ENCODE results near the gene IGSF23.
A peak's percentile ranks its signal among the peaks of the same experiment; 100 is the strongest.

IGSF23 gene, protein sequence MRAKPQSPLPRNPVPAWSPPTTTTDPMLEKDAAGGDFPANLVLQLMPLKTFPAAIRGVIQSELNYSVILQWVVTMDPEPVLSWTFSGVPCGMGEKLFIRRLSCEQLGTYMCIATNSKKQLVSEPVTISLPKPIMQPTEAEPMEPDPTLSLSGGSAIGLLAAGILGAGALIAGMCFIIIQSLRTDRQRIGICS

DNA sequence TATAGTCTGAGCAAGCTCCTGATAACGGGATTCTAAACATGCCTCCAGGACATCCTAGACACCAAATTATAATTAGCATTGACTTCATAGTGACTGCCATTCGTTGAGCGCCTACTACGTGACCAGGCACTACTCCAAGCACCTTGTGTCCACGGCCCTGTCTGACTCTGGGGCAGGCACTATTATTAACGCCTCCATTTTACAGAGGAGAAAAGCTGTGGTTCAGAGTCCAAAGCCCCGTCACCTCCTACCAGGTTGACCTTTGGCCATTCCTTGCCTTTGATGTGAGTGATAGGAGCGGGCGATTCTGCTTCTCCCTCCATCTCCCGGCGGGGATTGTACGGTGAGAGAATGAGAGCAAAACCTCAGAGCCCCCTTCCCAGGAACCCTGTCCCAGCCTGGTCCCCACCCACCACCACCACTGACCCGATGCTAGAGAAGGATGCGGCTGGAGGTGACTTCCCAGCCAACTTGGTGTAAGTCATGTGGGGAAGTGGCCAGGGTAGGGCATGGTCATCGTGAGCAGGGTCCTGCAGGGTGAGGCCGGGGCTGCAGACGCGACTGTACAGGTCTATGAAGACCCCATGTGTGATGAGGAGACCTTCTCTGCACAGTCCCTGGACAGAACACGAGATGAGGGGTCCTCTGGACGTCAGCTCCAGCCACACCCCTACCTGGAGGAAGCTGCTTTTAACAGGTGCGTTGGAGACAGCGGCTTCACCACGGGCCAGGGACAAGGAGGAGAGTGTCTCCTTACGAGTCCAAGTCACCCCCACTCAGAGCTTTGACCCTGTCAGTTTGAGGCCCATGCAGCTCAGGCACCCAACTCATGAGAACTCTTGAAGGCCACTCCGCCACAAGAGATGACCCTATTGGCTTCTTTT, at the start of gene IGSF23:
Gene IGSF23, plus strand, starts transcription at position 269 of the 884 bp plus-strand sequence. Its CDS starts 83 bp downstream, at position 352.
- no peak for DNase-seq

DNA sequence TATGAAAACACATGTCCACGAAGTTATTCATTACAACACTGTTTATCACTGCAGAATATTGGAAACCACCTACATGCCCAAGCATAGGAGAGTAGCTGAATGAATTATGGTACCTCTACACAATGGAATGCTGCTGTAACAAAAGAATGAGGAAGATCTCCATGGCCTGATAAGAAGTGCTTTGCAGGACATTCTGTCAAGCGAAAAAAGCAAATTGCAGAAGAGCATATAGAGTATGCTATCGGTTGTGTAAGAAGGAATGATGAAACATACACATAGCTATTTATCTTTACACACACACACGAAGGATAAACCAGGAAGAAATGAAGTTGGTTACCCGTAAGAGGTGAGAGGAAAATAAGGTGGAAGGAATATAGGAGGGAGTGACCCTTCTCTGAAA, 46.4 kb upstream of the IGSF23 start:
- DNase-seq = no peak

DNA sequence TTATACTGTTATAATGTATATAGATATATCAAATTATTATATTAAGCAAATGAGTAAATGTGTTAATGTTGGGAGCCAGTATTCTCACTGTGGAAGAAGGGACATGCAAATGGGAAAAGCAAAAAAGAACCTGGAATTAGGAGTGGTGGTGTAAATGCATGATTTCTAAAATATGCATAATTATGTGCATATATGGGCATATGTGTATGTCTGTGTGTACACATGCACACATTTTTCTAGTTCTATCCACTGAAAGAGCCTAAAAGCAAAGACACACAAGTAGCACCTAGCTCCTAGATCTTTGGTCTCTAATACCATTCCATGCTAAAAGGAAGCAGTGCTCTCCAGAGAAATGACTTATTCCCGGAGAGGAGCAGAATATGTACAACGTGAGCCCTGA, 45.6 kb upstream of the IGSF23 start:
- no peak for DNase-seq

DNA sequence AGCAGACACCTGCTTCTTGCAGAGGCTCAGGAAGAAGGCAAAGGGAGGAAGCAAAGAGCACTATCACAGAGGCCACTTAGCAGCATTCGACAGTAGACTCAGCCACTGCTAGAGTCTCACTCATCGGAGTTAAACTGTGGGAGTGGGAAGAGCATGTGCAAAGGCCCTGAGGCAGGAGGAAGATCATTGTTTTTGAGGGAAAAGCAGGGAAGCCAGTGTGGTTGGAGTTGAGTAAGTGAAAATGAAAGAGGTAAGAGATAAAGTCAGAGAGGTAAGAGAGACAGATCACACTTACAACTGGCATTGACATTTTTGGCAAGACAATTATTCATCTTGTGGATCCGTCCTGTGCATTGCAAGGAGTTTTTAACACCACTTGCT, 42.8 kb upstream of the IGSF23 start:
- no peak for DNase-seq

DNA sequence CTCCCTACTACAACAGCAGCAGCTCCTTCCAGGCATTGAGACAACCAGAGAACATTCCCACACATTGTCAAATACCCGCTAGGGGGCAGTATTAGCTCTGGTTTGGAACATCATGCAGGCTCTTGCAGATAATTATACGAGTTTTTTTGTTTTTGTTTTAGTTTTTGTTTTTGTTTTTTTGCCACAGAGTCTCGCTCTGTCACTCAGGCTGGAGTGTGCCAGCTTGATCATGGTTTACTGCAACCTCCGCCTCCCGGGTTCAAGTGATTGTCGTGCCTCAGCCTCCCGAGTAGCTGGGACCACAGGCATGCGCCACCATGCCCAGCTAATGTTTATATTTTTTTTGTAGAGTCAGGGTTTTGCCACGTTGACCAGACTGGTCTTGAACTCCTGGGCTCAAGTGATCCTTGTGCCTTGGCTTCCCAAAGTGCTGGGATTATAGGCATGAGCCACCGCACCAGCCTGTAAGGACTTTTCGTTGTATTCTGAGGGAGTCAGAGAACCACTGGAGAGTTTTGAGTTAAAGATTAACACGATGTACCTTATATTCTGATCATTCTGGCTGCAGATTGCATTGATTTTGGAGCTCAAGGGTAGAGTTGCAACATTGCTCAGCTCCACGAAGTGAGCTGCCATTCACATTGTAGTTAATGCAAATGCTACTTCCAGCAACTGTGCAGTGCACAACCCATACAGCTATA, 42.2 kb upstream of the IGSF23 start:
- peak; percentile 82 for DNase-seq

DNA sequence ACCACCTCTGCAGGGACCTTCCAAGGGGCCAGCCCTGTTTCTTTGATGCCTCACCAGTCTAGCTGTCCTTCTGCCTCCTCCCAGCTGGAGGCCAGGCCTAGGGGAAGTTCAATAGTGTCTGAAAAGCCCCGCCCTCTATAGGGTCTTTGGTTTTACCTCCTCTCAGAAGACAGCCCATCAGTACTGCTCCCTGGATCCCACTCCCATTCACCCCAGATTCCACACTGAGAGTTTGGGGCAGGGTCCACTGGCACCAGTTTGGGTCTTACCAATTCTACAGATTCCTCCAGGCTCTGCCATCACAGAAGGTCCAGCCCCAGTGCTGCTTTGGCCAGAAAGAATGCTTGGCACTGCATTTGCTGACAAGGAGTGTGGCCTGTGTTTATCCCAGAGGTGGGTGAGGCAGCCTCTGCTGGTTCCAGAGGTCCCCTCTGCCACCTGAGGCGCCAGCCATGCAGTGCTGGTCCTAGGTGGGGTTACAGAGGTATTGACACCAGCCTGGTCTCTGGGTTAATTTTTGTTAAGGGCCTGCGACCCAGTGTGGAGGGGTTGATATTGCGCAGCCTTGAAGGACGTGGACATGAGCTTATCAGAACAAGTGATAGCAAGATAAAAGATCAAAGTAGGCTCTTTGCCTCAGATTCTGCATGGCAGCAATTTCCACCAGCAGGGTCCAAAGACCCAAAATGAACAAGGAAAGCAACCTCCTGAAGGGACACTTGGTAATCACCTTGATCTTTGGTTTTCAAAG, 41.4 kb upstream of the IGSF23 start:
- DNase-seq = peak; percentile 47

DNA sequence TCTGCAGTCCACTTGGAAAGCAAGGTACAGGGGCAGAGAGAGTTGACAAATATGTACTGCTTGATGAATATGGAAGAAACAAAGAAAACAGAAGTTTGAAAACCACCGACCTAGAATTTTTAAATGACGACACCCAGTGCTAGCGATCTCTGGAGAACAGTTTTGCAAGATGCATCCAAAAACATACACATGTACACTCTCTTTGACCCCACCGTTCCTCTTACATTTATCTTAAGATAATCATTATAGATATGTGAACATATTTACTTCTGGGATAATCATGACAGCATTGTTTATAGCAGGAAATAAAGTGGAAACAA, 40.8 kb upstream of the IGSF23 start:
- DNase-seq = peak; percentile 40

DNA sequence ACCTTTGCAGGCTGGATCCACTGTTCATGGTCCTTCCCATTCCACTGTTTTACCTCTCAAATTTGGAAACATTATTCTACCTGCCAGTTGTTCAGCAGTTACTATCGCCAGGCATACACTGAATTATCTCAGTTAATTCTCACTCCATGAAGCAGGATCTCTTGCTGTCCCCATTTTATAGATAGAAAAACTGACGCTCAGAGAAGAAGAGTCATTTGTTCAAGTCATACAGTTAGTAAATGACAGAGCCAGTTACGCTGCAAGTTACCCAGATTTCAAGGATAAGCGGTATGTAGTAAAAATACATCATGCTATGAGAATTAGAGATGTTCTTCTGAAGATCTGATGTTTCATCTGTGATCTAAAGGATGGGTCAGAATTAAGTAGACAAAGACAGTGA, 40.2 kb upstream of the IGSF23 start:
- no peak for DNase-seq

DNA sequence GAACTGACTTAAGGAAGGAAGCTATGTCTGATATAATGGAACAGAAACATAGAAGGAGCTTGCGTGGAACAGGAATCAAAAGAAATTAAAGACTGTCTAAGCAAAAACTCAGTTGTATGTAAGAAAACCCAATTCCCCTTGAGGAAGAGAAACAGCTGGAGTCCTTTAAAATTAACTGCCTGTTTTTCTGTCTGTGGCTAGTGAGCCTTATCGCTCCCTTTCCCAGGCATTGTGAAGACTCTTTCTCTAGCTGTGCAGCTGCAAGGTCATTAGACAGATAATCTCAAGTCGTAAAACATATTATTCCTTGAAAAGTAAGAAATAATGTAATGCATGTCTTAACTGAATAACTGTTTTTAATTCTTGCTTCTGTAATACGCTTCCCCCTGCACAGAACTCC, 39.7 kb upstream of the IGSF23 start:
- DNase-seq = peak; percentile 7

DNA sequence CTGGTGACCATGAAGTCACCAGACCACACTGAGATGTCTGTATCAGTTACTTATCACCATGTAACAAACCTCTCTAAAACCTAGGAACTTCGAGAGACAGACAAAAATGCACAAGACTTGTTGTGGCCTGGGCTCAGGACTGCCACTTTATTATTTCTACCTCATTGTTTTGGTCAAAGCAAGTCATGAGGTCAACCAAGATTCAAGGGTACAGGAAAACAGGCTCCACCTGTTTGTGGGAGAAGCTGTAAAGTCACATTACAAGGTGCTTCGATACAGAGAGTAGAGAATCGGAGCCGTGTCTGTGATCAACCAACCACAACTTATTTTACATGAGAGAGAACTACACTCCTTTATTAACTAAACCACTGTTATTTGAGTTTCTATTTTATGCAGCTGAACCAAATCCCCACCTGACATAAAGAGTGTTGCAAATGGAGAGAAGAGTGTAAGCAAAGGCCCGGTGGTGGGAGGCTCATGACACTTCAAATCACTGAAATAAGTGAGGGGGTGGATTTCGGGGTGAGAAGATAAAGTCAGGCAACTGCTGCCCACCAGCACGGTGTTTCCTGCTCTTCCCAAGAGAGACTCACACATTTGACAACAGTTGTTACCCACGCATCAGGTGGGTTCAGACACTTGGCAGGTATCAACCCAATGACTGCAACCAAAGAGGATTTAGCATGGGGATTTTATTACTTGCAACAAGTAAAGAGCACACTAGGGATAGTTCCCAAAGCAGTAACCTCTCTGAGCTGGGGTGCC, 39.0 kb upstream of the IGSF23 start:
- DNase-seq = peak; percentile 32

DNA sequence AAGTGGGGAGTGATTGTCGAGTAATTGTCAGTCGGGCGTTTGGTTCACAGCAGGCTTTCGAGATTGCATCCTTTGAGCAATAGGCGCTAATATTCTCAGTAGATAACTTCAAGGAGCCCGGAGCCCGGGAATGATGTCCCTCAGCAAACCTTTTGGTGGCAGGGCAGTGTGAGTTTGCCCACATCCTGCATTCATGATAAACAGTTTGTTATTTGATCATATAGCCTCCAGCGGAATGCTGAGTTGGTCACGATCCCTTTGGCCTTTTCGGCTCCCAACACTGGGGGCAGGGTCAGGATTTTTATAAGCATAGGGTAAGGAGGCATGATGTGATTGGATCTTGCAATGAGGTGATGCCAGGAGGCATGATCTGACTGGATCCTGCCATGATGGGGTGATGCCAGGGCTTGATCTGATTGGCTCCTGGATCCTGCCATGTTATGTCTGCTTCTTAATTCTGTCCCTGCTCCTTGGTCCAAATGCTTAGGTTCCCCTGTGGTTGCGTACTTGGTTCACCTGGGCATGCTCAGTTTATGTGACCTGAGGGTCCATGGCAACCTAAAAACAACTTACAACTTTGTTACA, 38.2 kb upstream of the IGSF23 start:
- DNase-seq = peak; percentile 37

DNA sequence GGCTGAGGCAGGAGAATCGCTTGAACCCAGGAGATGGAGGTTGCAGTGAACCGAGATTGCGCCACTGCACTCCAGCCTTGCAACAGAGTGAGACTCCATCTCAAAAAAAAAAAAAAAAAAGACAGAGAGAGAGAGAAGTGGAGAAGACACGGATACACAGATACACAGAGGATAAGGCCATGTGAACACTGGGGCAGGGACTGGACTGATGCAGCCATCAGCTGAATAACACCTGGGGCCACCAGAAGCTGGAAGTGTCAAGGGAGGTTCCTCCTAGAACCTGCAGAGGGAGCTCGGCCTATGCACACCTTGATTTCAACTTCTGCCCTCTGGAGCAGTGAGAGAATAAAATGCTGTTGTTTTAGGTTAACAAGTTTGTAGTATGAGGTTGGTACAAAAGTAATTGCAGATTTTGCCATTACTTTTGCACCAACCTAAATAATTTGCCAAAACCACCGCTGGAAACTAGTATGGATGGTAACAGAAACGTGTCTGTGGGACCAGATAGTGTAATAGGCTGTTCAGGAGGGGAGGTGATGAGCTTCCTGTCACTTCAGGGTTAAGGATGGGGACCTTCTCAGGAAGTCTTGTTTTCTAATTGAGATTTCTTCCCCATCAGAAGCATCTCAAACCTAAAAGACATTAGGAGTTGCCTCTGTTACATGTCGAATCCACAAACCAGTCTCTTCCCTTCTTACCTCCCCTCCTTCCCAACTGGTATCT, 36.4 kb upstream of the IGSF23 start:
- peak; percentile 66 for DNase-seq

DNA sequence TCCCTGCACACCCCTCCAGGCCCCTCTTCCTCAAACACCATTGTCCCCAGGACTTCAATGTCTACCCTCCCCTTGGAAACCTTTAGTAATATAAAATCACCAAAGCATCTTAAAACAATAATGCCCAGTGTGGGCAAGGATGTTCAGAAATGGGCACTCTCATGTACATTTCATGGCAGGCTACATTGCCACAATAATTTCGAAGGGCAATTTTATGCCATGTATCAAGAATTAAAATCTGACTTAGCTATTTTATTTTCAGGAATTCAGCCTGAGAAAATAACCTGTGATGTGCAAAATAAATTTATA, 35.8 kb upstream of the IGSF23 start:
- peak; percentile 3 for DNase-seq

DNA sequence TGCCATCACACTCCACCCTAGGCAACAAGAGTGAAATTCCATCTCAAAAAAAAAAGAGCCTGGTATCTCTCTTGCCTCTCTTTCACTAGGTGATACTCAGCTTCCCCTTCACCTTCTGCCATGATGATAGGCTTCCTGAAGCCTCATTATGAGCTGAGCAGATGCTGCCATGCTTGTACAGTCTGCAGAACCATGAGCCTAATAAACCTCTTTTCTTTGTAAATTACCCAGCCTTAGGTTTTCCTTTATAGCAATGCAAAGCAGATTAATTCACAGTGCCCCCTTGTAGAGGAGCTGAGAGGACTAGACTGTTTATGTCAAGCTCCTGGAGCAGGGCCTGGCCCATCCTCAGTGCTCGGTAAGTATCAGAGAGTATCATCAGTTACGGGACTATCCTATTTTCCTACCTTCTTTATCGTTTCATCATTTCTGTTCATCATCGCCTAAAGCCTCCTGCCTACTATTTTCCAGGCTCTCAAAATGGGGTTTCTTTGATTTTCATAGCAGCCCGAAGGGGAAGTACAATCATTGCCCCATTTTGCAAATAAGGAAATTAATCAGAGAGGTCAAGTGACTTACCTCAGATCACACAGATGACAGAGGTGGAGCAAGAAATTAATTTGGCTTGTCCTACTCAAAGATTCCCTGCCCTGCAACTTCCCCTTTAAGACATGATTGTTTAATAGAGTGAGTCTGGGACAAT, 33.5 kb upstream of the IGSF23 start:
- DNase-seq = peak; percentile 19

DNA sequence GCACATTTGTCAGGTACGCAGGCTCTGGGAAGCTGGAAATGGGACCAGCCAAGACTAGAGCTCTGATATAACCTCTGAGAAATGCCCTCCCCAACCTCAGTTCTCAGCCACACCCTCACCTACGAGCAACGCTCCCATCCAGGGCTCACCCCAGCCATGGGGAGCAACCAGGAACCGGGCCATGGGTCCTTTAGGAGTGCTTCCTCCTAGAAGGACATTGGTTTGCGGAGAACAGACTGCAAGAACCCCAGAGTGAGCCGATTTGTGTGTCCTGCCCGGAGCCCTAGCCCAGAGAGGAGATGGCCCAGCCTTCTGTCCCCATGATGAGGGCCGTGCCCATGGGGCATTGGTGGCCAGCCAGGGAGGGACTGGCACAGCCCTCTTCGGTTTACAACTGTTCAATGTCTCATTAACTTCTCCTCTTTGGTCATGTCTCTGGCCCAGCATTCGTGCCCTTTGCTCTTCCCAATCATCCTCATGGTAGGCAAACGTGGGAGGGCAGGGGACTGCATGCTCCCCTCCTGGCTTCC, 32.9 kb upstream of the IGSF23 start:
- peak; percentile 25 for DNase-seq

DNA sequence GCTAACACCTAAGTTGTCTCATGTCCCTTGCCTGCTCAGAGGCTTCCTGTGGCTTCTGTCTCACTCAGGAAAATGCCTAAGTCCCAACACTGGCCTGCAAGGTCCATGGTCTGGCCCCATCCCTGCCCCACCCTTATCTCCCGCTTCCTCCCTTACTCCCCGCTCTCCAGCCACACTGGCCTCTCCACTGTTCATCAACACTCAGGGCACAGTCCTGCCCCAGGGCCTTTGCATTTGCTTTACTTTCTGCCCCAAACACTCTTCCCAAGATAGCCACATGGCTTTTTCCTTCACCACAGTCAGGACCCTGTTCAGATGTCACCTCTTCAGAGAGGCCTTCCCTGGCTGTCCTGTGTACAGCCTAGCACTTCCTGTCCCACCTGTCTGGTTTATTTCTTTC, 32.1 kb upstream of the IGSF23 start:
- DNase-seq = peak; percentile 45

DNA sequence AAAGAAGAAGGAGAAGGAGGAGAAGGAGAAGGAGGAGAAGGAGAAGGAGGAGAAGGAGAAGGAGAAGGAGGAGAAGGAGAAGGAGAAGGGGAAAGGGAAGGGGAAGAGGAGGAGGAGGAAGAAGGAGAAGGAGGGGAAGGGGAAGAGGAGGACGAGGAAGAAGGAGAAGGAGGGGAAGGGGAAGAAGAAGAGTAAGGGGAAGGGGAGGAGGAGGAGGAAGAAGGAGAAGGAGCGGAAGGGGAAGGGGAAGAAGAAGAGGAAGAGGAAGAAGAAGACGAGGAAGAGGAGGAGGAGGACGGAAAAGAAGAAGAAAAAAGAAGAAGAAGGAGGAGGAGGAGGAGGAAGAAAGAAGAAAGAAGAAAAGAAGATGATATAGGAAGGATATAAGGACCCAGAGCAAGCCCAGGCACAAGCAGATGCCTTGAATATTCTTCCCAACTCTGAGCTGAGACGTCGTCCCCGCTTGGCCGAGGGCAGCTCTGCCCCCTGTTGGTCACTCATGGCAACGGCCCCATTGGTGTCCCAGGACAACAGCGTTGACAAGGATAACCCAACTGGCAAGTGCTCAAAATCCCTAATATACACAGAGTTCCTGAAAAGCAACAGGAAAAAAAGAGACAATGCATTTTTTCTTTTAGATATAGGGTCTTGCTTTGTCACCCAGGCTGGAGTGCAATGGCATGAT, 30.6 kb upstream of the IGSF23 start:
- DNase-seq = peak; percentile 70

DNA sequence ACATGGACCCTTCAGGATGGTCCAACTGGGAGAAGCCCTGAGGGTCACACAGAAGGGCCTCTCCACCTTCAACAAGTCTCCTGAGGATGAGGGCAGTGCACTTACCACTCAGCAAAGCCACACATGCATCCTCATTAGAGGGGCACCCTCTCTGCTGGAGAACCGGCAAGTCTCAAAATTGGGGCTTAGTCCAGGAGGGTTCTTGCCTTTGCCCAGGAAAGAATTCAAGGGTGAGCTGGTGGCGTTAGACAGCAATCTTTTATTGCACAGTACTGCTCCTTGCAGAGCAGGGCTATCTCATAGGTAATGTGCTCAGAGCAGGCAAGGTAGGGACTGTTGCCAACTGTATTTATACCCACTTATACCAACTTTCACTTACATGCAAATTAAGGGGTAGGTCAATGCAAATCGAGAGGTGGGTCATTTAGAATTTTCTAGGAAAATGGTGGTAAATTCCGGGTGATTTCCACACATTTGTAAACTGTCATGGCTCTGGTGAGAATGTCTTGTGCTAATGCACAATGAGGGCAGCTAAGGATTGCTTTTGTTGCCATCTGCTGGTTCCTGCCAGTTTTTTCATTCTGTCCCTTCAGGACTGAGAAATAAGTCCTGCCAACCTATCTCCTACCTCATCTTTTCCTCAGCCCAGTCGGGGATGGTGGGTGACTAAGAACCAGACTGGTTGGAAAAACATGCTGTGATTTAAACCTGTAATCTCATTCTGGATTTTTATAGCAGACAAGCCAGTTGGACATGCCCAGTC, 27.8 kb upstream of the IGSF23 start:
- no peak for DNase-seq
